NCI-H187 (cell line): Measurements from ENCODE around the gene ZC4H2.
"Not testable (repeated sequence)": the region's sequence is repeated elsewhere in the genome, so short reads cannot be mapped to it uniquely, and the experiment has no call there.

ENCODE experiments used
- DNase-seq, 2 experiments: peaks; one replicate each; lab custom pipeline; 2025; lab: John Stamatoyannopoulos, UW

The ZC4H2 gene, protein sequence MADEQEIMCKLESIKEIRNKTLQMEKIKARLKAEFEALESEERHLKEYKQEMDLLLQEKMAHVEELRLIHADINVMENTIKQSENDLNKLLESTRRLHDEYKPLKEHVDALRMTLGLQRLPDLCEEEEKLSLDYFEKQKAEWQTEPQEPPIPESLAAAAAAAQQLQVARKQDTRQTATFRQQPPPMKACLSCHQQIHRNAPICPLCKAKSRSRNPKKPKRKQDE

DNA sequence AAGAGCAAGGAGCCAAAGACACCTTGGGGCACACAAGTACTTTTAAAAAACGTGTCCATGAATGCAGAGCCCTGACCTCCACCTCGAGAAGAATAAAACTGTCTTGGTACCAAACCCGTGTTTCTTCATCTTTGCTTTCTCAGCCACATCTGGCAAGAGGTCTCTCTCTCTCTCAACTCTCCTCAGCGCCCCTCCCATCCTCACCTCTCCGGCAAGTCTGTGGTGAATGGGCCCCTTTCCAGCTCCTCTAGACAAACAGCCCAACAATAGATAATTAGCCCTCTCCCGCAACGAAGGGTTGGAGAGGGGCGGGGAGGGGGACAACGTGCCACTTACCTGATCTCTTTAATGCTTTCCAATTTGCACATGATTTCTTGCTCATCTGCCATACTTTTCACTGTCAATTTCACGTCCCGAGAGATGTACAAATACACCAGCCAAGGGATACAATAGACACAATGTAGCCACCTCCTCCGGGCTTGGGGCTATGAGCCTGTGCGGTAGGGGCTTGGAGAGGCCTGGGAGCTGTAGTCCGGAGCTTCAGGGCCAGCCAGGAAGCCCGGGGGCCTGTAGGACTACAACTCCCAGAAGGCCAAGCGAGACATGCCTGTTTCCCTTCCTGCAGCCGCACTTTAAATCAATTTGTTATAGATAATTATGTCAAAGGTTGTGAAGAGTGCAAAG, at the start of gene ZC4H2:
ZC4H2 (minus strand) TSS at position 462 of the 684 bp plus-strand sequence; CDS start at position 389, 73 bp downstream.
- DNase-seq = no peak

DNA sequence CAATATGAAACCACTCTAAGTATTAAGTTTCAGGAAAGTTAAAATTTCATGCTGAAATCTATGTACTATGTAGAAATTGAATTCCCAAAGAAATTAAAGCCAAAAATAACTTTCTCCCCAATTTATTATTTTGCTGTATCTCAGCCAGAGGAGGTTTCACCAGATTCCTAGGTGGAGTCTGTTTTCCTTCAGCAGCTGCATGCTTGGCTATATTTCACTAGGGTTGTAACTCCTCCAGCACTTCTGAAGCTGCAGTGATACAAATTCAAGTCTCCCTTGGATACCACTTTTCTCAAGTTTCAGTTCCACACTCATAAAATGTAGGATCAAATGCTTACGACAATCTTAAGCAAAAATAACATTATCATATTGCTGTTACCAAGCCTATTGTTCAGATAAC, 41.2 kb upstream of the ZC4H2 start:
- no peak for DNase-seq

DNA sequence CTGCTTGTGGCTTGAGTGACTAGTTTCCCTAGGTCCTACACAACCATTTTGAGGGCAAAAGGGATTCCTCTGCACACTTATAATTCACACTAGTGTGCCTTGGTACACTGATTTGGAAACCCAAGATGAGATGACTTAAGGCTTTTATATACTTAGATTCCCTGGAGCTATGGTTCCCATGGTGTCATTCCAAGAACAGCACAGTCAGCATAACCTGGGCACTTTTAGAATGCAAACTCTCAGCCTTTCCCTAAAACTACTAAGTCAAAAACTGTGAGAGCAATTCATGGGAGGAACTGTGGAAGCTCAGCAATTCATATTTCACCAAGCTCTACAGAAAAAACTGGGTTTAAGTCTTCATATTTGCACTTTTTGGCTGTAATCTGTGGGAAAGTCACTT, 38.0 kb upstream of the ZC4H2 start:
- DNase-seq = no peak

DNA sequence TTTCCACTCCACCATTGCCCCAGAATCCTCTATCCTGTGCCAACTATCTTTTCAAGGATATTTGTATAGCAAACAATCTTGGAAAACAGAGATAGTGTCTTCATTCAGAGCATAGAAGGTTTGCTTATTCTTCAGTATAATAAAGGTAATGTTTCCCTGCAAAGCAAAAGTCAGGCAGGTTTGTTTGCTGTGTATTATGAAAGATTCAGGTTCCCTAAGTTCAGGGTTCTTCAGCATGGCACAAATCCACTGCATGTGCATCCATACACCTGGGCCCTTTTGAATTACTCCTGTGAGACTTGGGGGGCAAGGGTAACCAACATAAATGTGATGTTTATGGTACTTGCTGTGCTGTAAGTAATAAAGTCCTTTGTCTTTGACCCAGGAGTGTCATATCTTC, 33.2 kb upstream of the ZC4H2 start:
- no peak for DNase-seq

DNA sequence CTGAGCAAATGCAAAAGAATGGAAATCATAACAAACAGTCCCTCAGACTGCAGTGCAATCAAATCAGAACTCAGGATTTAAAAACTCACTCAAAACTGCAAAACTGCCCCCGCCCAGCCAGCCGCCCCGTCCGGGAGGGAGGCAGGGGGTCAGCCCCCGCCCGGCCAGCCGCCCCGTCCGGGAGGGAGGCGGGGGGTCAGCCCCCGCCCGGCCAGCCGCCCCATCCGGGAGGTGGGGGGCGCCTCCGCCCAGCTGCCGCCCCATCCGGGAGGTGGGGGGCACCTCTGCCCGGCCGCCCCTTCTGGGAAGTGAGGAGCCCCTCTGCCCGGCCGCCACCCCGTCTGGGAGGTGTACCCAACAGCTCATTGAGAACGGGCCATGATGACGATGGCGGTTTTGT, 26.0 kb upstream of the ZC4H2 start:
- DNase-seq = not testable (repeated sequence)

DNA sequence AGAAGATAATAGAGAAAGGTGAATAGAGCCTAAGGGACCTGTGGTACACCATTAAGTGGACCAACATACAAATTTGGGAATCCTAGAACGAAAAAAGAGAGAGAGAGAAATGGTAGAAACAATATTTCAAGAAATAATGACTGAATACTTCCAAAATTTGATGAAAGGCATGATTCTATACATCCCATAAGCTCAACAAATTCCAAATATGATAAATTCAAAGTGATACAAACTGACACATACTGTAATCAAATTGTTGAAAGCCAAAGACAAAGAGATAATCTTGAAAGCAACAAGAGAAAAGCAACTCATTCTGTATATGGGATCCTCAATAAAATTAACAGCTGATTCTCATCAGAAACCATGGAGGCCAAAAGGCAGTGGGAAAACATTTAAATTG, 20.6 kb upstream of the ZC4H2 start:
- DNase-seq = no peak

DNA sequence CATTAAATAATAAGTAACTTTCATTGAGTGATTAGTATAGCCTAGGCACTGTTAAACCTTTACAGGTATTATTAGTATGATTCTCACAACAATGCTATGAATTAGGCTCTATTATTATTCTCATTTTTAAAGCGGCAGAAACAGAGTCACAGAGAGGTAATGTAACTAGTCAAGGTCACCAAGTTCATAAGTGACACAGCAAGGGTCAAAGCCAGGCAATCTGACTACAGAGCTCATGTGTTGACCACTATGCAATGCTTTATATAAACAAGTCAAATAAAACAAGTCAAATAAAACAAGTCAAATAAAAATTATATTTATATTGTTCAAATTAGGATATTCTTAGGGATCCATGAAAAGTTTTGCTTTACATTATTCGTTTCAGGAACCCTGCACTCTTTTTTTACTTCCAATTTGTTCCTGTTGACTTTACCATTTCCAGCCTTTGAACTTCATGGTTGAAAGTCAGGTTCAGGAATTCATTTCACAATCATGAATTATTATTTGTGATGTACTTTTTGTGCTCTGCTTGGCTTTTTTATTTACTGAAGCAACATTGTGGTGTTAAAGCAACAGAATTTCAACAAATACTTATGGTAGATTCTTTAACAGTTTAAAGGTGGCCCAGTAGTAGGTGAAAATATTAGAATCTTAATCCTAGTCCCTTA, 18.0 kb upstream of the ZC4H2 start:
- DNase-seq = no peak

DNA sequence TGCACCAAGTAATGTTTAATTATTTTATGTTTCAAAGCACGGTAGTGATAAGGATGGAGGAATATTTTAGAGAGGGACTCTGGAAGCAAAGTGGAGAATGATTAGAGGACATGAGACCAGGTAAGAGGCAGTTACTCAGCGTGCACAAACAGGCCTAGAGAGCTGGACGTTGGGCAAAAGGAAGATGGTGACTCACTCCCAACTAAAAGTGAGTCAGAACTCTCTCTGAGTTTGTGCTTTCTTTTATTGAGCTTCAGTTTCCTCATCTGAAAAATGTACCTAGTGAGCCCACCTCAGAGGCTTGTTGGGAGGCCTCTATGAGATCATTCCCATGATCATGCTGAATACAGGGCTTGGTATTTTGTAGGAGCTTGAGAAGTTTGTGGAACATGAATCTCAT, 1.6 kb upstream of the ZC4H2 start:
- DNase-seq = no peak

DNA sequence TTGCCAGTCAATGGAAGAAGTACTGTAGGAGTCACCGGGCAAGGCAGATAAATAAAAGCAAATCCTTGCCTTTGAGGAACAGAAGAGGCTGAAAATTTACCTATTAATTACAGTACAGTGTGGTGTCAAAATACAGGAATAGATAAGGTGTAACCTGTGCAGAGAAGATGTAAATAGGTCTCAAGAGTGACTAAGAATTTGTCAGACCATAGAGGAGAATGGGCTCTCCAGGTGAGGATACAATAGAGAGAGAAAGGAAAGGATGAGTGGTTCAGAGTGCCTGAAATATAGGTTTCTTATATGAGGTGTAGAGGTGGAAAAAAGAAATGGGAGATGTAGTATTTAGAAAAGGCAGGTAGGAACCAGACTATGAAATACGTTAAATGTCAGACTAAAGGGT, 801 bp upstream of the ZC4H2 start:
- DNase-seq = no peak

DNA sequence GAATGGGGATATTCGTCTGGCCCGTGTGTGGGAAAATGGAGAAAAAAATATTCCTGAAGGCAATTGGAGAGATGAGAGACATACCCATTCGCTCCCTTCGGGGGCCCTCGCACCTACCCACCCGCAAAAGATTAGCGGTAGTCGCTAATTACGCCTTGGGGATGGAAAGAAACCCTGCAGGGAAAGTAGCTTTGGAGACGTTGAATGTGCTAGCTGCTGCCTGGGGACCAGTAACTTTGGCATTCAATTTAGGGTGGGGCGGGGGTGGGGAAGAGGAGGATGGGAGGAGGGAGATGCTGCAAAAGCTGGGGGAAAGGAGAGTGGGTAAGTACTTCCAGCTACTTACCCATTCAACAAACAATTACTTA, 407 bp upstream of the ZC4H2 start:
- DNase-seq = no peak

DNA sequence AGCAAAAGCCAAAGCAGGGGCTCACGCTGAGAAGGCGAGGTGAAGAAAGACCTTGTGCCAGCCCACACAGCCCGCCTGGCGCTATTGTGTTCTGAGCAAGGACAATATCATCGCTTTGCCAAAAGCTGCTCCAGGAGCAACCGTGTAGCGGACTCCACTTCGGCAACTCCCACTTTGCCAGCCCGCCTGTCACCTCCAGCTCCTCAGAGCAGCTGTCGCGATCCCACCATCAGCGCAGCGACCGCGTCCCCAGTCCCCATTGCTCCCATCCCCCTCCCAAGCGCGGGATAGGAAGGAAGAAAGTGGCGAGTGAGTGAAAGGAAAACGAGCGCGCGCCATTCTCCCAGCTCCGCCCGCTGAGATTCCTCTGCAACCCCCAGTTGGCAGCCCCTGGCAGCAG, 759 bp downstream of the ZC4H2 start:
- no peak for DNase-seq

DNA sequence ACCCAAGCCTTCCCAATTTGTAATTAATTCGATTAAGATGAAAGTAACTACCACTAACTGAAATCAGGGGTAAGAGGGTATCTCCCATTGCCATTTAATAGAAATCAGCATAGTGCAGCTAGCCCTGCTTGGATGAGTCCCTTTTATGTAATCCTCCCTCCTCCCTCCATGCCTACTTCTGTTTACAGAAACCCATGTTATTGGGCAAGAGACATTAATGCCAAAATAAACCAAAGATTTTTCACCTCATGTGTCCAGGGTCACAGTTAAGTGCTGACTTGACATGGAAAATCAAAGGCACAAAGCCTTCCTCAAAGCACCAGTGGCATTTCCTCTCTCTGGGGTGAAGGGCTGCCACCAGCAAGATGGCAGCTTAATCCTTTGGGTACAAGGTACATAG, 50.8 kb downstream of the ZC4H2 start:
- DNase-seq = no peak

DNA sequence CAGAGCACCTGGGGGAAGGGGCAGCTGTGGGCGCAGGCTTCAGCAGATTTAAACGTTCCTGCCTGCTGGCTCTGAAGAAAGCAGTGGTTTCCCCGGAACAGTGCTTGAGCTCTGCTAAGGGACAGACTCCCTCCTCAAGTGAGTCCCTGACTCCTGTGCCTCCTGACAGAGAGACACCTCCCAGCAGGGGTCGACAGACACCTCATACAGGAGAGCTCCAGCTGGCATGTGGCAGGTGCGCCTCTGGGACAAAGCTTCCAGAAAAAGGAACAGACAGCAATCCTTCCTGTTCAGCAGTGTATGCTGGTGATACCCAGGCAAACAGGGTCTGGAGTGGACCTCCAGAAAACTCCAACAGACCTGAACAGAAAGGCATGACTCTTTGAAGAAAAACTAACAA, 68.1 kb downstream of the ZC4H2 start:
- no peak for DNase-seq

DNA sequence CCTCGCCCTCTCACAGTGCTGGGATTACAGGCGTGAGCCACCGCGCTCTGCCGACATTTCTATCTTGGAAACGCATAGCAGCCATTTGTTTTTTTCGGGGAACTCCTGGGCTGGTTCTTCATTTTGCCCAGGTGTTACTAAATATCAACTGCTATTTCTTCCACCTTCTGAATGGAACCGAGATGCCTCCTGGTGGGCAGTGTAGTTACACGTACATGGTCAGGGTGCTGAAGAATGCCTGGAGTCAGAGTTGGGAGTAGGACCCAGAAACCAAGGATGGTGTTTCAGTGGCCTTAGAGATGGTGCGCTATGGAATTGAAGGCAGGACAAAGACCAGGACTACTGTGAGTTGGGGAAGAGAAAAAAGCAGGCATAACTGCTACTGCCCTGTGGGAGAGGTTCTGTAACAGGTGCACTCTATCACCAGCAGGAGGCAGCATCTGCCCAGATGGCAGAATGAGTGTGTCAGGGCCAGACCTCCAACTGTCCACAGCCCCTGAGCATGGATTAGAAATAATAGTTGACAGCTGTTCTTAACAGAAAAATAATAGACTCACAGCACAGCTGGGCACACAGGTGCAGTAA, 81.7 kb downstream of the ZC4H2 start:
- DNase-seq = no peak

DNA sequence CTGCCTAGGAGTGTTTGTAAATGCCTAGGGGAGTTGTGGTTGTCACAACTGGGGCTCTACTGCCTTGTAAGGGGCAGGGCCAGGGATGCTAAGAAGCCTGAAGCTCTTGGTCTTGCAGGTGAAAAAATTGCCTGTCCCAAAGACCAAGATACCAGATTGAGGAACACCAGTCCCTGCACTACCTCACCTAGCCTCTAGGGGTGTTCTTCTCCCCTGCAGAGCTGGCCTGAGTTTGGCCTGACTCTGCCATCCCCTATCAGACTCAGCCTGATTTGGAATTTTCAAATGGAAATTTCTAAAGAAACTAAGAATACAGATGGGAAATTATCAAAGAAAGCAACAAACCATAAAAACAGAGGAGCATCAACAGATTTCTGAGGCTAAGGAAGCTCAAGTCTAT, 90.4 kb downstream of the ZC4H2 start:
- no peak for DNase-seq

DNA sequence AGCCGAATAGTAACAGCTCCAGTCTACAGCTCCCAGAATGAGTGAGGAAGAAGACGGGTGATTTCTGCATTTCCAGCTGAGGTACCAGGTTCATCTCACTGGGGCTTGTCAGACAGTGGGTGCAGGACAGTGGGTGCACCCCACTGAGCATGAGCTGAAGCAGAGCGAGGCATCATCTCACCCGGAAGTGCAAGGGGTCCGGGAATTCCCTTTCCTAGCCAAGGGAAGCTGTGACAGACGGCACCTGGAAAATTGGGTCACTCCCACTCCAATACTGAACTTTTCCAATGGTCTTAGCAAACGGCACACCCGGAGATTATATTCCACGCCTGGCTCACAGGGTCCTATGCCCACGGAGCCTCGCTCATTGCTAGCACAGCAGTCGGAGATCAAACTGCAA, 97.5 kb downstream of the ZC4H2 start:
- DNase-seq = not testable (repeated sequence)

DNA sequence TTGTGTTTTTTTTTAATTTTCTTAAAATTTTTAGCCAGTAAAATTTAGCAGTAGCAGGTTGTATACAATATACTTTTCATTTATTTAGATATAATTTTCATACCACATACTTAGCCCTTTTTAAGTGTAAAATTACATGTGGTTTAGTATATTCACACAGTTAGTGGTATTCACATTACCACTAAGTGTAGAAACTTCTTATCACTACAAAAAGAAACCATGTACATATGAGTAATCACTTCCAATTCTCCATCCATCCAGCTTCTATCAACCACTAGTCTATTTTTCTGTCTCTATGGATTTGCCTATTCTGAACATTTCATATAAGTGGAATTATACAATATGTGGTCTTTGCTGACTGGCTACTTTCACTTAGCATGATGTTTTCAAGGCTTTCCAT, 109.0 kb downstream of the ZC4H2 start:
- no peak for DNase-seq
